Erythroblast (primary cell): ENCODE data around the gene NHP2.

Experiments
- GATA1 ChIP-seq: IDR thresholded peaks from 2 replicates; pipeline ENCODE4 v1.6.1; 2011; ENCODE audit warnings: low read depth, mild to moderate bottlenecking, control low read depth, low read length, moderate library complexity
- POLR2A ChIP-seq: IDR thresholded peaks from 2 replicates; pipeline ENCODE4 v1.6.1; 2011; ENCODE audit warnings: mild to moderate bottlenecking, low read length

DNA sequence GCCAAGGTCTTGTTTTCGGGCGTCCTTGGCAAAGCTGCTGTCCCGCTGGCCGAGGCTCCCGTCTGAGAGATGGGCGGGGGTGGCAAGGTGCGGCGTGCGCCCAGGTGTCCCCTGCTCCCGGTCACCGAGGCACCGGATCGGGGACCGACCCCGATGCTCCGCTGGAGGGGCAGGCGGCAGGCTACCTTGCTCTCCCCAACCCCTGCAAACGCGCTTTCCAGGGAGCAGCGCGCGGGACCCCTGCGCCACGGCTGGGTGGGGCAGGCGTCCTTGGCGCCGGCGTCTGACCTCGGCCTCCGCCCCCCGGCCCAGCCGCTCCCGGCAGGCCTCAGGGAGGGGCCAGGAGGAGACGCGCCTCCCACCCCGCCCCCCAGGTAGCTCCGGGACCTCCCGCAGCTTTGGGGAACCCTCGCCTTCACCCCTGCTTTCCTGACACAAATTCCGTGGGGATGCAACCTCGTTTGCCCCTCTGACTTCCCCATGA lies 39.8 kb downstream of the NHP2 start:
- TF ChIP-seq POLR2A (no peak), GATA1 (no peak)
